GM18951 (cell line): ENCODE measurements around the gene ADAMTS13.
"Not testable (repeated sequence)": the region's sequence is repeated elsewhere in the genome, so short reads cannot be mapped to it uniquely, and the experiment has no call there.

Experiments
- POLR2A ChIP-seq: IDR thresholded peaks from 4 replicates; pipeline ENCODE4 v1.6.1; 2011; ENCODE audit warnings: mild to moderate bottlenecking; ENCODE audit not compliant: insufficient read length, insufficient read depth; ENCODE audit errors: extremely low read depth
- in situ Hi-C: fragments of 300-500 bp; cut with MboI; formaldehyde crosslinking; loops from one replicate; pipeline ENCODE4 v1.12.0; 2022; ENCODE audit warnings: low sequenced_read_pairs, mixed read lengths, inconsistent platforms; ENCODE audit not compliant: unreplicated experiment

The ADAMTS13 gene

DNA sequence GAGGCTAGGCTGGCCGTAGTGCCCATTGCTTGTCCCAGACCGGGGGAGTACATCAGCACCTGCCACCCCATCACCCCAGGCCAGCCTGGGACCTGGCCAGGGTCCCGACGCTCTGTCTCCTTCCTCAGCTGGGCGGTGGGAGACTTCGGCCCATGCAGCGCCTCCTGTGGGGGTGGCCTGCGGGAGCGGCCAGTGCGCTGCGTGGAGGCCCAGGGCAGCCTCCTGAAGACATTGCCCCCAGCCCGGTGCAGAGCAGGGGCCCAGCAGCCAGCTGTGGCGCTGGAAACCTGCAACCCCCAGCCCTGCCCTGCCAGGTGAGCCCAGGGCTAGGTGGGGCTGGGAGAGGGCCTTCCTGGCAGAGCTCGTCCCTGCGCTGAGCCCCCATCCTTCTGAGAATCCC lies 21.1 kb downstream of the ADAMTS13 start:
- no peak for TF ChIP-seq POLR2A
- in situ Hi-C loops, result no loop called here

DNA sequence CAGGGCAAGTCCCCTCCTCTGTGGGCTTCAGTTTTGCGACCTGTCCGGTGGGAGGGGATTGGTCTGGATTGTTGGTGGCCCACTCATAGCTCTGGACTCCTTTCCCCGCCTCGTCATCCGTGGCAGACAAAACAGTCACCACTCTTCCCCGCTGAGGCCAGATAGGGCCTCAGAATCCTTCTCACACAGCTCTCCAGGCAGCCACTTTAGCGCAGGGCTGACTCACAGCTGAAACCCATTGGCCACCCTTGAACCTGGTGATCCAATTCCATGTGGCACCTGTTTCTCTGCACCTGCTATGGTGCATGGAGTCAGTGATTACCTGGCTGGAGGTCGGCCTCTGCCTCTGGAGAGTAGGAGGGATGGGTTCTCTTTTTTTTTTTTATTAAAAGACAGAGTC lies 21.8 kb downstream of the ADAMTS13 start:
- TF ChIP-seq POLR2A, result no peak
- in situ Hi-C loops, result no loop called here

DNA sequence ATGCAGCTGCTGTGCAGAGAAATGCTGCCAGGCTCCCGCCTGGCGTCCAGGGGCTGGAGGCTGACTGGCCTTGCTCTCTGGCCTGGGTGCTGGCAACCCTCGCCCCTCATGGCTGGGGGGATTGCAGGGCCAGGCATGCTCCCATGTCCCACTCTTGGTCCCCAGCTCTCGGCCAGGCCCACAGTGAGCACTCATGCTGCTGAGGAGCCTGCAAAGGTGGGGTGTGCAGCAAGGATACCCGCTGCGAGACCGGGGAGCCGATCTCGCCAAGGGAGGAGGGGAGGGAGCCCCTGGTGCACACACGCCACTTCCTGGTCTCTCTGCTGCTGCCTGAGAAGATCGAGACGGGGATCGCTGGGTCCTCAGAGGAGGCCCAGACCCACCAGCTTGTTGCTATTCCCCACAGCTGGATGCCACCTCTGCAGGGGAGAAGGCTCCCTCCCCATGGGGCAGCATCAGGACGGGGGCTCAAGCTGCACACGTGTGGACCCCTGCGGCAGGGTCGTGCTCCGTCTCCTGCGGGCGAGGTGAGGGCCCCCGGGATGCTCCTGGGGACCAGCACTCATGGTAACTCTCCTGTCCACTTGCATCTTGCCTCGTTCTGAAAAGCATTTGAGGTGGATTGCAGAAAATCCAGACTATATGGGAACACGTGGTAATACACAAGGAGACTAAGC lies 23.3 kb downstream of the ADAMTS13 start:
- in situ Hi-C loops, result no loop called here
- TF ChIP-seq POLR2A, result no peak

DNA sequence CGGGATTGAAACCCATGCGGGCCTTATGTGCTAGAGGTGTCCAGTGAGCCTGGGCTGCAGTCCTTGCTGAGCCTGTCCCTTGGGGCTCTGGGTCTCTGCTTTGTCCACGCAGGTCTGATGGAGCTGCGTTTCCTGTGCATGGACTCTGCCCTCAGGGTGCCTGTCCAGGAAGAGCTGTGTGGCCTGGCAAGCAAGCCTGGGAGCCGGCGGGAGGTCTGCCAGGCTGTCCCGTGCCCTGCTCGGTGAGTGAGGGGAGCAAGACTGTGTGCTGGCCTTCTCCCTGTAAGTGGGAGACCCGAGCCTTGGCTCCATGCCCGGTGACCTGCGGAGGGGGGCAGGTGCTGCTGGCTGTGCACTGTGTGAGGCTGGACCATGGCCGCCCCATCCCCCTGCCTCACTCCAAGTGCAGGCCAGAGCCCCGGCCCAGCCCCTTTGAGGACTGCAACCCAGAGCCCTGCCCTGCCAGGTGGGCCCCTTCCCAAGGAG lies 26.4 kb downstream of the ADAMTS13 start:
- in situ Hi-C loops, result no loop called here
- no peak for TF ChIP-seq POLR2A

DNA sequence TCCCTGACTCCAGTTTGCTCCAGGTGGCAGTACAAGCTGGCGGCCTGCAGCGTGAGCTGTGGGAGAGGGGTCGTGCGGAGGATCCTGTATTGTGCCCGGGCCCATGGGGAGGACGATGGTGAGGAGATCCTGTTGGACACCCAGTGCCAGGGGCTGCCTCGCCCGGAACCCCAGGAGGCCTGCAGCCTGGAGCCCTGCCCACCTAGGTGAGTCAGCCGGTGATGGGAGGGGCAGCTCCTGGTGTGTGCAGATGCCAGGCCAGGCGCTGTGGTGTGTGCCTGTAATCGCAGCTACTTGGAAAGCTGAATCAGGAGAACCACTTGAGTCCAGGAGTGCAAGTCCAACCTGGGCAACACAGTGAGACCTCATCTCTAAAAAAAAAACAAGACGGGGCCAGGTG lies 27.6 kb downstream of the ADAMTS13 start:
- in situ Hi-C loops, result no loop called here

DNA sequence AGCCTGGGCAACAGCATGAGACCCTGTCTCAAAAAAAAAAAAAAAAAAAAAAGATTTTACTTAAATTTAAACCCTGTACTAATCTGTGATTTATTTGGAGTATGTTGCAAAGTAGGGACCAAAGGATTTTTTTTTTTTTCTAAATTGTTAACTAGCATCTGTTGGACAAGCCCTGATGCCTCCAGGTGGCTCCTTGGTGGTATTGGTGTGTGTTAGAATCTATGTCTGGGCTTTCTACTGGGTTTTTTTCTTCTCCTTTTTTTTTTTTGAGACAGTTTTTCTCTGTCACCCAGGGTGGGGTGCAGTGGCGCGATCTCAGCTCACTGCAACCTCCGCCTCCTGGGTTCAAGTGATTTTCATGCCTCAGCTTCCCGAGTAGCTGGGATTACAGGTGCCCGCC lies 29.7 kb downstream of the ADAMTS13 start:
- in situ Hi-C loops, result not testable (repeated sequence)

More for the DNA sequence above, 27.6 kb downstream of the ADAMTS13 start:
- no peak for TF ChIP-seq POLR2A

DNA sequence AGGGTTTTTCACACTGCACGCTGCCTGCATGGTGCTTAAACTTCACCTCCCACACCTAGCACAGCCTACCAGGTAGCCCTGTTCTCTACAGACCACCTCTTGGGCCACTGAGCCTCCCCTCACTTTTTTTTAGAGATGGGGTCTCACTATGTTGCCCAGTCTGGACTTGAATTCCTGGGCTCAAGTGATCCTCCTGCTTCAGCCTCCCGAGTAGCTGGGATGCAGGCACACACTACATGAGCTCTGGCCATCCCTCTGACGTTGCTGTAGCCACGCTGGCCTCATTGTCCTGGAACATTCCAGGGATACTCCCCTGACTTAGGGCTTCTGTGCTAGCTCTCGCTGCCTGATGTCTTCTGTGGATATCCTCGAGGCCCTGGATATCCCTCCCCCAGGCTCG lies 30.4 kb downstream of the ADAMTS13 start:
- in situ Hi-C loops, result no loop called here
- no peak for TF ChIP-seq POLR2A

DNA sequence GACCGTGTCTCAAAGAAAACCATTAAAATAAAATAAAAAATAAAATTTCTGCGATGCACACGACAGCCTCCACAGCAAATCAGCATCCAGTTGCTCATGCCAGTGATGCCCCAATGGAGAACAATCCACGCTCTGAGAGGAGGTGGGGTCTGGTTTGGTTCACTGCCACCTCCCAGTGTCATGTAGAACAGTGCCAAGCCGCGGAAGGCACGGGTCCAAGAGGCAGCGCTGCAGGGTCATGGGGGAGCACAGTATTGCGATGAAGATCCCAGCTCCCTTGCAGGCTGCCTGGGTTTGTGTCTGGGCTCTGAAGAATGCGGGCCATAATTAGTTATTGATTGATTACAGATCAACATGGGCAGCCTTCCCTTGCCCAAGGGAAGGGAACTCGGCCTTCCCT lies 31.5 kb downstream of the ADAMTS13 start:
- in situ Hi-C loops, result no loop called here
- no peak for TF ChIP-seq POLR2A

DNA sequence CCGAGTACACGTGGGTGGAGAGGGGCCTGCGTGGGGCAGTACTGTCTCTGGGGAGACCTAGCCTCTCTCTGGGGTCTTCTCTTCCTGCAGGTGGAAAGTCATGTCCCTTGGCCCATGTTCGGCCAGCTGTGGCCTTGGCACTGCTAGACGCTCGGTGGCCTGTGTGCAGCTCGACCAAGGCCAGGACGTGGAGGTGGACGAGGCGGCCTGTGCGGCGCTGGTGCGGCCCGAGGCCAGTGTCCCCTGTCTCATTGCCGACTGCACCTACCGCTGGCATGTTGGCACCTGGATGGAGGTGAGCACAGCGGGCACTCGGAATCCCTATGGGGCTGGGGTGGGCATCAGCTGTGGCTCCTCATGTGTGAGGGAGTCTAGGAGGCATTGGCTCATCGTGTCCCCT lies 32.2 kb downstream of the ADAMTS13 start:
- no peak for TF ChIP-seq POLR2A
- in situ Hi-C loops, result no loop called here

DNA sequence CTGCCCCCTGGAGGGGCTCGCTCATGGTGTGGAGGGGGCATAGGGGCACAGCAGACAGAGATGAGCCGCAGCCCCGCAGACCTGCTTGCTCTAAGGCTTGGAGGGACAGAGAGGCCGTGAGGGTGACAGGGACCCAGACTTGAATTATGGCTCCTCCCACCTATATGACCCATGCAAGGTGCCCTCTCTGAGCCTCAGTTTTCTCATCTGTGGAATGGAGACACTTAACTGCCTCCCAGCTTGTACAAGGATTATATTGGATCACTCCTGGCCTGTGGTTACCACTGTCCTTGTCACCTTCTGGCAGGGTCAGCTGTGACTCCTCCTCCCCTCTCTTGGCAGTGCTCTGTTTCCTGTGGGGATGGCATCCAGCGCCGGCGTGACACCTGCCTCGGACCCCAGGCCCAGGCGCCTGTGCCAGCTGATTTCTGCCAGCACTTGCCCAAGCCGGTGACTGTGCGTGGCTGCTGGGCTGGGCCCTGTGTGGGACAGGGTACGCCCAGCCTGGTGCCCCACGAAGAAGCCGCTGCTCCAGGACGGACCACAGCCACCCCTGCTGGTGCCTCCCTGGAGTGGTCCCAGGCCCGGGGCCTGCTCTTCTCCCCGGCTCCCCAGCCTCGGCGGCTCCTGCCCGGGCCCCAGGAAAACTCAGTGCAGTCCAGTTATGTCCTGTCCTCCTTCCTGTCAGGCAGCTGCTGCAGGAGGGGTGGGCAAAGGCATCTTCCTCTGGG lies 32.9 kb downstream of the ADAMTS13 start:
- in situ Hi-C loops, result no loop called here
- no peak for TF ChIP-seq POLR2A

DNA sequence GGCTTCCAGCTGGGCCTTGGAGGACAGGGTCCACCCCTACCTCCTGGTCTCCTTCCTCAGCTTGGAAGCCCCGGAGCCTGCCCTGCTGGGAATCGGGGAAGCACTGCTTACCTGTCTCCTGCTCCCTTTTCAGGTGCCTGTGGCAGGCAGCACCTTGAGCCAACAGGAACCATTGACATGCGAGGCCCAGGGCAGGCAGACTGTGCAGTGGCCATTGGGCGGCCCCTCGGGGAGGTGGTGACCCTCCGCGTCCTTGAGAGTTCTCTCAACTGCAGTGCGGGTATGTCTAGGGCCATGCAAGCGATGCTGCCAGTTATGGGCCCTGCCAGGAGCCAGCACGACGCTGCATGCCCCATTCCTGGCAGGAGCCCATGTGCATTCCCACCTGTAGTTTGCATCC lies 33.8 kb downstream of the ADAMTS13 start:
- in situ Hi-C loops, result no loop called here
- no peak for TF ChIP-seq POLR2A

DNA sequence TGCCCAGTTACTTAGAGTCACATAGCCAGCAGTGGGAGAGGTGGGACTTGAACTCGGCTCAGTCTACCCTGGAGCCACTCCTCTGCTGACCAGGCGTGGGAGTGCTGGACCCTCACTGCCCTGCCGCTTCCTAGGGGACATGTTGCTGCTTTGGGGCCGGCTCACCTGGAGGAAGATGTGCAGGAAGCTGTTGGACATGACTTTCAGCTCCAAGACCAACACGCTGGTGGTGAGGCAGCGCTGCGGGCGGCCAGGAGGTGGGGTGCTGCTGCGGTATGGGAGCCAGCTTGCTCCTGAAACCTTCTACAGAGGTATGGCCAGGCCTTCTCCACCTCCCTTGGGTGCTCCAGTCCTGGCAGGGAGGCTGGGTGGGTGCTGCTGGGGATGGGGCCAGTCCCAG lies 34.2 kb downstream of the ADAMTS13 start:
- in situ Hi-C loops, result no loop called here
- no peak for TF ChIP-seq POLR2A

DNA sequence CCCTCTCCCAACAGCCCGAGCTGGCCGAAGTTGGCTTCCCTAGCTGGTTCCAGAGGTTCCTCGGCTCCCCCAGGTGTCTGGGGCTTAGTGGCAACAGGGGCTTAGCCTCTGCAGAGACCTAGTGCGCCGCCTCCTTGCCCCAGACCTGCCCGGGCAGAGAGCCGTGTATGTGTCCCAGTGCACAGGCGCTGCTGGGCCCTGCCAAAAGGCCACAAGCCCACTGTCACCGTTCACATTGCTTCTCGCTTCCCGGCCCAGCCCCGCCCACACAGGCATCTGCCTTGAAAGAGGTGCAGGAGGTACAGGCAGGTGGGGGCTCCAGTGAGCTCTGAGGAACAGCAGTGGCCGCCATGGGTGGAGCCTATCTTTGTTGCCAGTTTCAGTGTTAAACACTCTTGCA lies 35.1 kb downstream of the ADAMTS13 start:
- in situ Hi-C loops, result no loop called here
- no peak for TF ChIP-seq POLR2A

DNA sequence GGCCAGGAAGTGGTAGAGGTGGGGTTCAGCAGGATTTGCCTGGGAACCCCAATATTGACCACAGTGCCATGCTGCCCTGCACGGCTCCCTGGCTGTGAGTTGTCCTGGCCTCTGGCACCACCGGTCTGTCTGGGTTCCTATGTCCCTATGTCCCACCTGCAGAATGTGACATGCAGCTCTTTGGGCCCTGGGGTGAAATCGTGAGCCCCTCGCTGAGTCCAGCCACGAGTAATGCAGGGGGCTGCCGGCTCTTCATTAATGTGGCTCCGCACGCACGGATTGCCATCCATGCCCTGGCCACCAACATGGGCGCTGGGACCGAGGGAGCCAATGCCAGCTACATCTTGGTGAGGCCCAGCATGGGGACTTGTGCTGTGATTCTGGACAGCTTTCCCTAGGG lies 35.6 kb downstream of the ADAMTS13 start:
- in situ Hi-C loops, result no loop called here
- TF ChIP-seq POLR2A, result no peak
